Central memory CD4-positive, alpha-beta T cell (primary cell): ENCODE data around the gene BPI.
"Not testable (repeated sequence)": the region's sequence is repeated elsewhere in the genome, so short reads cannot be mapped to it uniquely, and the experiment has no call there.

ENCODE experiments used
- DNase-seq: peaks from one replicate; pipeline ENCODE4 v3.0.0; 2022

BPI gene

DNA sequence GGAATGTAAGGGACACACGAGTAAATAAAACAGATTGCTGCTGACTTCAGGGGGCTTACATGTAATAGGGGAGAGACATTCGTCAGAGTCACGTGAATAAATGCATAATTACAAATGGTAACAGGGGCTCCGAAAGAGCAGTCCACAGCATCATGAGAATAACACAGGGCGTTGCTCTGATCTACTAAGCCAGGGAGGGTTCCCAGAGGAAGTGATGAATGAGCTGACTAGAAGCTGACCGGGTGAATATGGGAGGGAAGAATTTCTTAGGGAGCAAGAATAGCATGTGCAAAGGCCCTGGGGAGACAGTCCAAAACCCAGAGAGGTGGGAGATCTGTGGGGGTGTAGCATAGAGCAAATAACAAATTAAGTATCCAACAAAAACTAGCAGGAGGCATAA lies 2.4 kb downstream of the BPI start:
- no peak for DNase-seq

DNA sequence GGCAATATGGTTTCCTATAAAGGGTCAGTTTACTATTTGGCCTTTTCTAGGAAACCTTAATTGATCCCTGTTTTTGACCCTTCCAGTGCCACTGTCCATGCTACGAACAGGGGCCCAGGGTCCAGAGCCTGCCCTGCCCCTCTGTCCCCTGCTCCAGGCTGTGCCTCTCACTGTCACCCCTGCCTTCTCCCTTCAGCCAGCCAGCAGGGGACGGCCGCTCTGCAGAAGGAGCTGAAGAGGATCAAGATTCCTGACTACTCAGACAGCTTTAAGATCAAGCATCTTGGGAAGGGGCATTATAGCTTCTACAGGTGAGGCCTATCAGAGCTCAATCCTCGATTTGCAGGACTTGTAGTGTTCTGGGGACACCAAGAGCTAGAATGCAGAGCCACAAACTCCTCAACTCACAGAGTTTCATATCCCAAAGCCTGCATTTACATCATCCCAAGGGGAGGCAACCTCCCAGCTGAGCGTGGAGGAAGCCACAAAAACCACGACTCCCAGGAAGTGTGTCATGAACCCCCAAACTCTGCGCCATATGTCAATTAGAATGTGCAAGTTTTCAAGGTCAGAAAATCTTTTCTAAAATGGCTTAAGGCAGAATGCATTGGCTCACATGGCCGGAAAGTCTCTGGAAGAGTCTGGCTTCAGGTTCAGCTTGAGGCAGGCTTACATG lies 3.6 kb downstream of the BPI start:
- DNase-seq, result no peak

DNA sequence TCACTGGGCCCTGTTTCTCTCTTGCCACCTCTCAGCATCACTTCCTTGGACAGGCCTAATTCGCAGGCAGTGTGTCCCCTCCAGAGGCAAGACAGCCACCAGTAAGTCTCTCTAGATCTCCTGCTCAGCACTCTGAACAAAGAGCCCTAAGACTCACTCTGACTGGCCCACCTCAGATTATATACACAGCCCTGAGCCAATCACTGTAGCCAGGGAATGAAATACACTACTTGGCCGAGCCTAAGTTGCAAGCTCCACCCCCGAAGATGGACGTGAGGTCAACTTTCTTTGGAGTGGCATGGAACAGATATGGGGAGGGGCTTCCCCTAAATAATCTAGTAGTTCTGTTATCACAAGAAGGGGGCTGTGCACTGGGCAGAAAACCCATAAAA lies 4.1 kb downstream of the BPI start:
- no peak for DNase-seq

DNA sequence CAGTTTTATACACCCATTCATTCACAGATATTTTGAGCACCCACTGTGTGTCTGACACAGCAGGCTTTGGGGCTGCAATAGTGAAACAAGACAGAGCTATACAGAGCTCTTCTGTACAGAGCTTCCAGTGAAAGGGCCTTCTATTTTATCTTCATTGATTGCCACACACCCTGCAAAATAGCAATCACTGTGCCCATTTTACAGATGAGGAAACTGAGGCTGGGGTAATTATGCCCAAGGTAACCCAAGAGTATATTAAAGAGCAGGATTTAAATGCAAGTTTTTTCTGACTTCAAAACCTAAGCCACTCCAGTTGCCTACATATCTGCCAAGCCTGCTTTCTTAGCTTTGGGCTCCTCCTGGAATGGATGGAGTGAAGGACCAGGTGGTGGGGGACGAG lies 4.5 kb downstream of the BPI start:
- DNase-seq, result no peak

DNA sequence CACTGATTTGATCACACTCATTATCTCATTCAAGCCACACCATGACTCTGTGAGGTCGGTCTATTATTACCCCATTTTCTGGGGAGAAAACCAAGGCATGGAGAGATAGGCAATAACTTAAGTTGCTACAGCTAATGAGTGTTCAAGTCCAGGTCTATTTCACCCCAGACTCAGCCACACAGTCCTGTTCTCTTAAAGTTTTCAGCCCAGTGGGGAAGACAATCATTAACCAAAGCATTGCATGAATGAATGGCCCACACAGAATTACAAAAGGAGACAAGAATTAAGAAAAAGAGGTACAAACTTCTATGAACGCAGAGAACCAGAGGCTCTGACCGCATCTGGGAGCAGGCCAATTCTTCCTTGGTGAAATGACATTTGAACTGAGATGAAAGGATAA lies 7.1 kb downstream of the BPI start:
- no peak for DNase-seq

DNA sequence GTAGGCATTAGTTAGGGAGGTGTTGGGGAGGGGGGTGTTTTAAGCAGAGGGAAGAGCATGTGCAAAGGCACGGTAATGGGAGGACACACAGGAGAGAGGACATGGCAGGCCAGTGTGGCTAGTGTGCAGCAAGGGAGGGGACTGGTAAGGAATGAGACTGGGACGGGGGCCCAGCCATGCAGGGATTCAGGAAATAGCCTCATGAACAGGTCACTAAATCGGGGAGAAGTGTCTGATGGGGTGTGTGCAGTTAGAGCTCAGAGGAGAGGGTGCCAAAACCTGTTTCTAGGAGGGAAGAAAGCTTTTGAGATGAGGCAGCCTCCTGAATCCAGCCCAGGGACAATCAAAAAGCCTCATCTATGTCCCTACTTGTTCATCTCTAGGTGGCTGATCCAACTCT lies 7.5 kb downstream of the BPI start:
- no peak for DNase-seq

DNA sequence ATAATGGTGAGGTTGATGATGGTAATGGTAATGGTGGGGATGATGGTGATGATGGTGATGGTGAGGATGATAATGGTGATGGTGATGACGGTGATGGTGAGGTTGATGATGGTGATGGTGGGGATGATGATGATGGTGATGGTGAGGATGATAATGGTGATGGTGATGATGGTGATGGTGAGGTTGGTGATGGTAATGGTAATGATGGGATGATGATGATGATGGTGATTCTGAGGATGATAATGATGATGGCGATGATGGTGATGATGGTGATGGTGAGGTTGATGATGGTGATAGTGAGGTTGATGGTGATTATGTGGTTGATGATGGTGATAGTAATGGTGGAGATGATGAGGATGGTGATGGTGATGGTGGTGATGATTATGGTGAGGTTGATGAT lies 9.7 kb downstream of the BPI start:
- DNase-seq, result no peak

DNA sequence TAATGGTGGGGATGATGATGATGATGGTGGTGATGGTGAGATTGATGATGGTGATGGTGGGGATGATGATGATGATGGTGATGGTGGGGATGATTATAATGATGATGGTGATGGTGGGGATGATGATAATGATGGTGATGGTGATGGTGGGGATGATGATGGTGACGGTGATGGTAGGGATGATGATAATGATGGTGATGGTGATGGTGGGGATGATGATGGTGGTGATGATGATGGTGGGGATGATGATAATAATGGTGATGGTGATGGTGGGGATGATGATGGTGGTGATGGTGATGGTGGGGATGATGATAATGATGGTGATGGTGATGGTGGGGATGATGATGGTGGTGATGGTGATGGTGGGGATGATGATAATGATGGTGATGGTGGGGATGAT lies 10.4 kb downstream of the BPI start:
- not testable (repeated sequence) for DNase-seq

DNA sequence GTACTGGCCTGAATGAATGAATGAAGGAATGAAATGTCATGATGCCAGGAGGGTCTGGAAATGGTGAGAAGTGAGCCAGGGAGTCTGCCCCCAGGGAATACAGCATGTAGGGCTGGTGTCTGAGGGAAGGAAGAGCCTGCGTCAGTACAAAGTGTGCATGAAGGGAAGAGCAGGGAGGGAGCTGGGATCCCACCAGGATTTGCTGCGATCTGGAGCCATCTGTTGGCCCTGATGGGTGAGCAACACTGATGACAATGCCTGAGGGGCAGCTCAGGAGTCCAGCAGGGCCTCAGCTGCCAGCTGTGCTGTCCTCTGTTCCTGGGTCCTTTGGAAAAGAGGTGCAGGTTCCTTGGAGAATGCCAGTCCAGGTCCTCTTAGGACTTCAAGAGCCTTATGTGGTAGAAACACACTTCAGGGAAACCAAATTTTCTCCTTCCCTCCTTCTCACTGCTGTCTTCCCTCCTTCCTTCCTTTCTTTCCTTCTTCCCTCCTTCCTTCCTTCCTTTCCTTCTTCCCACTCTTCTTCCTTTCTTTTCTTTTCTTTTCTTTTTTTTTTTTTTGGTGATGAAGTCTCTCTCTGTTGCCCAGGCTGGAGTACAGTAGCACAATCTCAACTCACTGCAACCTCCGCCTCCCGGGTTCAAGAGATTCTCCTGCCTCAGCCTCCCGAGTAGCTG lies 11.5 kb downstream of the BPI start:
- DNase-seq, result no peak

DNA sequence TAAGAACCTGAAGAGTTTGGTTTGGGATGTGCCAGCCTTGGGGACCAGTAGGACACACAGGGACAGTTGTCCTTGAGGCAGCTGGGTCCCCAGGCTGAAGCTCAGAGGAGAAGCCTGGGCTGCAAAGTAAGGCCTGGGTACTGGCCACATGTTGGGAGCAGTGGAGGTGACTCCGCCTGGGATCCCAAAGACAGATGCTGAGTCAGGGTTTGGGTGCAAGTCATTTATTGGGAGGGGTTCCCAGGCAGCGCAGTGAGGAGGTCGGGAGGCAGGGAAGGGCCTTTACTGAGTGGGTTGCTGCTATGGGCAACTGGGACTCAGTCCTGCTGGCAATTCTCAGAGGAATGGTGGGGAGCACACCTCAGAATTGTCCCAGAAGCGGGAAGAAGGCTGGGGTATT lies 12.4 kb downstream of the BPI start:
- DNase-seq, result no peak

DNA sequence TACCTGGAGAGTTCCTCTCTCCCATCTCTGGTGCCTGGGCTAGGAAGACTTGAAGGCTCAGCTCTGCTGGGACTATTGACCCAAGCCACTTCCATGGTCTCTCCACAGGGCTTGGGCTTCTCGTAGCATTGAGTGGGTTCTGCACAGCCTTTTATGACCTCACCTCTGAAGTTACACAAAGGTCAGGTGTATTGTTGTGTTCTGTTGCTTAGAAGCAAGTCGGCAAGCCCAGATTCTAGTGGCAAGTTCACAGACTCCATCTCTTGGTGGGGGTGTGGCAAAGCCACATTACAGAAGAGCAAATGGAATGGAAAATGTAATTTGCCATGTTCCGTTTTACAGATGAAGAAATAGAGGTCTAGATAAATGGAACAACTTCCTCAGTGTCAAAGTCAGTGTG lies 13.5 kb downstream of the BPI start:
- no peak for DNase-seq

DNA sequence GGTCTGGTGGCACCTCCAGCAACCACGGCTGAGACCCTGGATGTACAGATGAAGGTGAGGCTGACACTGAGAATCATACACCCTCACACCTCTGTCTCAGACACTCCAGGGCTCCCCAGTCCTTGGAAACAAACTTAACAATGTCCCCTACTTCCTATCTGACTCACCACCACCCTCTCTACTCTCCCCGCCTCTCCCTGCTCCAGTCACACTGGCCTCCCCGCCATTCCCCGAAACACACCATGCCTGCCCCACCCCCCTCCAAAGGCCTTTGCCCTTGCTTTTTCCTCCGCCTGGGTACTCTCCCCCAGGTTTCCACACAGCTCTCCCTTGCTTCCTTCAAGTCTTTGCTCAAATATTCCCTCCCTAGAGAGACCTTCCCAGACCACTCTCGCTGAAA lies 16.3 kb downstream of the BPI start:
- DNase-seq, result no peak

DNA sequence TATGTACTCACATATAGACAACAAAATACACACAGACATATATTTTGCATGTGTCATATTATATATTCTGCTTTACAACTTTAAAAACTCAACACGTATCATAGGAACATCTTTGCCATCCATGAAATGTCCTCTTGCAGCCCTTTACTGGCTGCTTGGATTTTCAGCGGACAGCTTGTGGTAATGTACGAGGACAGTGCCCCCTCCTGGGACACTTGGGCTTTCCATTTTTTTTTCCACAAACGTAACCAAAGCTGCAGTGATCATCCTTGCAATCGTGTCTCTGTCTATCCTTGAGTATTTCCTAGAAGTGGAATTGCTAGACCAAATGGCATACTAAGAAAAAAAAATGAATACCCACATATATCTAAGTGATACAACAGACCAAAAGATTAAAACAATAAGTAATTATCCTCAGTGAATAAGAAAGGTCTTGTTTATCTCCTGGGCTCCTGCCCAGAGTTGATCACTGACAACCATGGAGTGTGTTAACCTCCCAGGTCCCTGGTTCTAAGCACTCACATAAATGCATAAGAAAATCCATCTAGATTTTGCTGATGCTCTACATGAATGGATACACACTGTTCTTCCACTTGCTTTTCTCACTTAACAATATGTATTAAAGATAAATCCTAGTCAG lies 18.1 kb downstream of the BPI start:
- no peak for DNase-seq

DNA sequence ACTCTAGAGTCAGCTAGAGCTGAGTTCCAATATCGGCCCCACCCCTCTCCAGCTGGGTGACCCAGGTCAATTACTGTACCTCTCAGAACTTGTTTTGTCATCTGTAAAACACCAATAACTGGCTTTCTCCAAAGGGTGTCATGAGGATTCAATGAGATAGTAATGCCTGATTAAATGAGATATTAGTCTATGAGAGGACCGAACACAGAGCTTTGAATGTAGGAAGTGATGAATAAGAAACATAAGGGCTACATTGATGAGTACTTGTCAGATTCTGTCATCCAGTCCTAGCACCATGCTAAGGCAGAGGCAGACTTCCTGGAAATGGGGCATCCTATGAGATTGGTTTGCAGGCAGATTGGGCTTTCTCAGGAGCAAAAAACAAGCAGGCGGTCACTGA lies 20.2 kb downstream of the BPI start:
- no peak for DNase-seq

DNA sequence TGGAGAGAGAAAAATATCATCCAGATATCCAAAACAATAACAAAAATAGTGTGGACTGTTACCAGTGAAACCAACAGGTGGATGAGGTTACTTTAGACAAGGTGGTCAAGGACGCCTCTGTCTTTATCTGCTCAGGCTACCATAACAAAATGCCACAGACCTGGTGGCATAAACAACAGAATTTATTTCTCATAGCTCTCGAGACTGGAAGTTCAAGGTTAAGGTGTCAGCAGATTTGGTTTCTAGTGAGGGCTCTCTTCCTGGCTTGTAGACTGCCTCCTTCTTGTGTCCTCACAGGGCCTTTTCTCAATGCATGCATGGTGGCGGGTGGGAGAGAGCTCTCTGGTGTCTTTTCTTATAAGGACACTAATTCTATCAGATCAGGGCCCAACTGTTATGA lies 21.2 kb downstream of the BPI start:
- no peak for DNase-seq

DNA sequence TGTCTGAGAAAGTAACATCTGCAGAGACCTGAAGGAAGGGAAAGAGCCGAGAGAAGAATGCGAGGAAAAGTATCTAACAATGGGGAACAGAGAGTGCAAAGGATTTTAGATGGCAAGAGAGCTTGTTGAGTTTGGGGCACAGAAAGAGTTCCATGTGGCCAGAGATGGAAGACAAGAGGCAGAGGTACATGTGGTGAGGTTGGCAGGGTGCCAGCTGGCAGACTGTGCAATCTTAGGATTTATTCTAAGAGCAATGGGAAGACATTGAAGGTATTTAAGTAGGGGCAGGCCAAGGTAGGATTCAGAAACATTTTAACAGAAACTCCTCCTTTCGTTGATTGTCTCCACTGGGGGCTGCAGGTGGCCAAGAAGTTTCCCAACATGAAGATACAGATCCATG lies 21.9 kb downstream of the BPI start:
- DNase-seq, result no peak

DNA sequence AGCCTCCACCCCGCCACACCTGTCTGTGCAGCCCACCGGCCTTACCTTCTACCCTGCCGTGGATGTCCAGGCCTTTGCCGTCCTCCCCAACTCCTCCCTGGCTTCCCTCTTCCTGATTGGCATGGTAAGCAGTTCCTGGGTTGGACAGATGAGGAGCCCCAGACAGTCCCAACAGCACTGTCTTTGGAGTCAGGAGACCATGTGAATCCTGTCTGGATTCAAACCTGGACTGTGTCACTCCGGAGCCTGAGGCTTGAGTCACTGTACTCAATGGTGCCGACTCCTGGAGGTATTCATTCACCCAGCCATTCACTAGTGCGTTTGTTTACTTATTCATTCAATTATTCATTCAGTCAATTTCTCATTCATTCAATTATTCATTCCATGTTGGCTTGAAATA lies 22.4 kb downstream of the BPI start:
- no peak for DNase-seq

DNA sequence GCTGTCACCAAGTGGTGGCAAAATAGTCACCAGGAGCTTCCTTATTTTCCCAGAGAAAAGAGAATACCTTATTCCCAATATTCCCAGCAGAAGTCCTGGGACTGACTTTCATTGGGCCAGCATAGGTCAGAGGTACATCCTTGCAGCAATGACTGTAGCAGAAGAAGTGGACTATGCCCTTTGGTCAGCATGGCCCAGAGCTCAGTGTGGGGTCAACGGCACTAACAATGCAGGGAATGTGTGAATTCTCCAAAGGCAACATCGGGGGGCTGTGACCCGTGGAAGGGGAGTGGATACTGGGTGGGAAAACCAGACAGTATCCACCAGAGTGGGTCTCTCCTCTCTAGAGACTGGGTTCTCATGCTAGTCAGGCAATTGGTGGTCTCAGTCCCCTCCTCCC lies 26.7 kb downstream of the BPI start:
- DNase-seq, result no peak

DNA sequence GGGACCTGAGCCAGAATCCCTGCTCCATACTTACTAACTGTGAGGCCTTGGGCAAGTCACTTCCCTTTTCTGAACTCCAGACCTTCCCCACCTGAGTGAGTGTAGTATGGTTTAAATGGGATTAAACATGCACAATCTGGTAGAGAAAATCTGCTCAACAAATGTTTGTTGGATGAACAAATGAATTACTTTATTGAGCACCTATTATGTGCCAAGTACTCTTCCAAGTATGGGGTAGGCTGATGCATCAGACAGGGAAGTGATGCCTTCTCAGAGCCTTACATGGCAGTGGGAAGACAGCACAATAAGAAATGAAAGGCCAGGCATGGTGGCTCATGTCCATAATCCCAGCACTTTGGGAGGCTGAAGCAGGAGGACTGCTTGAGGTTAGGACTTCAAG lies 27.3 kb downstream of the BPI start:
- DNase-seq, result no peak

DNA sequence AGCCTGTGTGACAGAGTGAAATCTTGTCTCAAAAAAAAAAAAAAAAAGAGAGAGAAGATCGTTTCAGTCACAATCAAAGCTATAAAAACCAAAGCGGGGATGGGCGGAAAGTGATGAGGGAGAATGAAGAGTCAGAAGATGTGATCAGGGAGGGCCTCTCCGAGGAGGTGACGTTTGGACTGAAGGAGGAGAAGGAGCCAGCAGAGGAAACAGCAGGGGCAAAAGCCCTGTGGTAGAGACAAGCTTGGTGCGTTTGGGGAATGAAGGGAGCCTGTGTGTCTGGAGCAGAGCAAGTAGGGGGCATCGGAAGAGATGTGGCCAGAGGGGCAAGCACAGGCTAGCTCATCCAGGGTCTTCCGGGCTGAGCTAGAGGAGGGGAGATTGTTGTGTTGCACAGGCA lies 27.9 kb downstream of the BPI start:
- DNase-seq, result no peak

DNA sequence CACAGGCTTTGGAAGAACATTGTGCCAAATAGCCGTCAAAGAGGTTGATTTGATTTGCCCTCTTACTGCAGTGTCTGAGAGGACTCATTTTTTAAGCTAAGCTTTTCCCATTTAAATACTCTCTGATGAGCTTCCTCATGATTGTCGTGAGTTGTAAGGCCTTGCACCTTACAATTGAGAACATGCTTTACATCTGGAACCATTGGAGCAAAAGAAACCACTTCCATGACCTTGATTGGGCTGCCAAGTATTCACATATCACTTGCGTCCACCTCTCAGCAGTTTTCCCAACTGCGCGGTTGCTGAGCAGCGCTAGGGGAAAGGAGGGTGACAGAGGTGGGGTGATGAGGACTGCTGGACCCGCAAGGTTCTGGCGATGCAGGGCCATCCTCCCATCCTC lies 30.1 kb downstream of the BPI start:
- no peak for DNase-seq

DNA sequence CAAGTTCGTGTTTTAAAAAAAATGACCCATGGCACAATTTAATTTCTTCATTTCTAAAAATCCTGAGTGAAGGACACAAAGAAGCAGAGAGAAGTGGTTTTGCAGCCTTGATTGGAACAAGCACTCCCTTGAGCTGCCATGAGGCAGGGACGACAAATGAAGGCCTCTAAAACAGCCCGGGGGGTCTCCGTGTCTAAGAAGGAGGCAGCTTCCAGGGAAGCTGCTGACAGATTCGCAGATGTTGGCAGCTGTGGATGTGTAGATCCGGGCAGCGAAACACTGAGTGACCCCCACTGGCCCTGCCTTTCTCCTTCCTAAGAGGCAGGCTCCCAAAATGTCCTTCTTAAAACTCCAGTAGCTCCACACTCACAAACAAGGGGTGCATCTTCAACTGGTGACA lies 32.8 kb downstream of the BPI start:
- no peak for DNase-seq

DNA sequence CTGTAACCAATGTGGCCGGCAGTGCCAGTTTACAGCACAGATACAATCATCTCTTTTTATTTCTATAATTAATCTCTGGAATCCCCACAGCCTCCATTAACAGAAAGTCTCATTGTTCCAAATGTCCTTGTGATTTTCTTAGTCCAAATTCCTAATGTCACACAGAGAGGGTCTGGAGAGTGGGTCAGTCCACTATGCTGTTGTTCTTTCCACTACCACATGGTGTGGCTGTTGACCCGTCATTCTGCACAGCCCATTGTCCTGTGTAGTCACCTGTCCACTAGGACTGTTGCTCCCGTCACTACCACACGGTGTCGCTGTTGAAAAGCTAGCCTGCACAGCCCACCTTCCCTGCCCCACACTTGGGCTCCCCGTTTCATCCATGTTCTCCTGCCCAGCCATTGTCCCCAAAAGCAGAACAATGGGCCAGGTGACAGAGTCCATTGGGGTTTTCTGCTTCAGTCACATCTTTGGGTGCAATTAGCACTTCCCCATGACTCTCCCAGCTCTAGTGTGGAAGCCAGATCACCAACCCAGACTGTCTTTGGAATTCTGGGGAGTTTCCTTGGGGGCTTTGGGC lies 33.7 kb downstream of the BPI start:
- DNase-seq, result no peak

DNA sequence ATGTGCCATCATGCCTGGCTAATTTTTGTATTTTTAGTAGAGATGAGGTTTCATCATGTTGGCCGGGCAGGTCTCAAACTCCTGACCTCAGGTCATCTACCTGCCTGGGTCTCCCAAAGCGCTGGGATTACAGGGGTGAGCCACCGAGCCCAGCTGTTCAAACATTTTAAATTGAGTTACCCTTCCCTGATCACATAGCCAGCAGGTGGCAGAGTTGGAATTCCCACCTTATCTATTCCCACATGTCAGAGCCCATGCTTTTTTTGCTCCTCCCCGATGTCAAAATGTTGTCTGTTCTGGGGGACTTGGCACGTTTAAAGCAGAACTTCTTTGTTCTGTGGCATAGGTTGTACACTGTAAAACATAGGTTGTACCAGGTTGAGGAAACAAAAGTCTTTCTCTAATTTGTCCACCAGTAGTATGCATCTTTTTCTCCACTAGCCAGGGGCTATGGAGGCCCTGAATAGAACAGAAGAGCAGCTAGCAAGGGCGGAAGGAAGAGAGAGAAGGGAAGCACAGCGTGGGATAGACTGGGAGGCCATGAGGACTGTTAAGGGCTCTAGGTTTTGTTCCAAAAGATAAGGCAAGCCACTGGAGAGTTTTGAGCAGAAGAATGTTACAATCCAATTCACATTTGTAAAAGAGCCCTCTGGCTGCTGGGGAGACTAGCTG lies 35.0 kb downstream of the BPI start:
- no peak for DNase-seq
